NCI-H526 (cell line): ENCODE data around the gene BMP2K.
"Not testable (repeated sequence)": the region's sequence is repeated elsewhere in the genome, so short reads cannot be mapped to it uniquely, and the experiment has no call there.

Experiments
- DNase-seq, 2 experiments: peaks; one replicate each; lab custom pipeline; 2025; lab: John Stamatoyannopoulos, UW

BMP2K gene

DNA sequence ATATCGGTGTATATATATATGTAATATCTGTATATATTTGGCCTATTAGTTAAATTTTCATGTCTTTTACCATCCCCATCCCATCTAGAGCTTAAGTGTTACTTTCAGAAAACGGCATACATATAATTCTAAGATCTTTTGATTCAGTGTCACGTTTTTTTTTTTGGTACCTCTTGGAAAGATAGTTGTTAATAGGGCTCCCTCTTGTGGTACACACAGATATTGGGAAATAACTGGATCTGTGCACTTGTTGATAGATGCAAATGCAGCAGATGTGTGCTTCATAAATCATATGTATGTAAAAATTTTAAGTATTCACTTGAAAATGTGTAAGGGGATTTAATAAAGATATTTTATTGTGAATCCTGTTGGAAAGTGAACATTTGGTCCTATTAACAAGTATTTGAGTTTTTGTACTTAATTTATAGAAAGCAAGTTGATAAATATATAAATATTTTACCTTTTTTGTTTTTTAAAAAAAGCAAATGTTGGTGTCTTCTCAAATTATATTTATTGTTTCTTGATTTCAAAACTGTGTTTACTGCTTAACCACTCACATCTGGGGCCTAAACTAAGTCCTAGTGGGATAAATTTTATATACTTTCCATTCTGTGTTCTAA is 88.4 kb downstream of the BMP2K start:
- peak; percentile 48 to 73 for DNase-seq

DNA sequence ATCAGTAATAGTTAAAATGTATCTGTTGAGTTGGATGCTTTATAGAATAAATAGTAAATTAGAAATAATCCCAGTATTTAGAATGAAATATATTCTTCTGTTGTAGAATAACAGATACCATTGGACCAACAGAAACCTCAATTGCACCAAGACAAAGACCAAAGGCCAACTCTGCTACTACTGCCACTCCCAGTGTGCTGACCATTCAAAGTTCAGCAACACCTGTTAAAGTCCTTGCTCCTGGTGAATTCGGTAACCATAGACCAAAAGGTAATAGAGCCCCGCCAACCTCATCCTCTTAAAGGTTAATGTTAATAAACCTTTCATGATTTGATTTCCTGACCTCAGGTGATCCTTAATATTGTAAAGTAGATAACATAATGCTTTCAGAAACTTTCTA is 89.3 kb downstream of the BMP2K start:
- DNase-seq: no peak

DNA sequence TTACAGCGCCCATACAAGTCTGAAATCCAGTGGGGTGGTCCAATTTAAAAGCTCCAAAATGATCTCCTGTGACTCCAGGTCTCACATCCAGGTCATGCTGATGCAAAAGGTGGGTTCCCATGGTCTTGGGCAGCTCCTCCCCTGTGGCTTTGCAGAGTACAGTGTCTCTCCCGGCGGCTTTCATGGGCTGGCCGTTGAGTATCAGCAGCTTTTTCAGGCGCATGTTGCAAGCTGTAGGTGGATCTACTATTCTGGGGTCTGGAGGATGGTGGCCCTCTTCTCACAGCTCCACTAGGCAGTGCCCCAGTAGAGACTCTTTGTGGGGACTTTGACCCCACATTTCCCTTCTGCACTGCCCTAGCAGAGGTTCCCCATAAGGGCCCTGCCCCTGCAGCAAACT is 92.6 kb downstream of the BMP2K start:
- not testable (repeated sequence) for DNase-seq

DNA sequence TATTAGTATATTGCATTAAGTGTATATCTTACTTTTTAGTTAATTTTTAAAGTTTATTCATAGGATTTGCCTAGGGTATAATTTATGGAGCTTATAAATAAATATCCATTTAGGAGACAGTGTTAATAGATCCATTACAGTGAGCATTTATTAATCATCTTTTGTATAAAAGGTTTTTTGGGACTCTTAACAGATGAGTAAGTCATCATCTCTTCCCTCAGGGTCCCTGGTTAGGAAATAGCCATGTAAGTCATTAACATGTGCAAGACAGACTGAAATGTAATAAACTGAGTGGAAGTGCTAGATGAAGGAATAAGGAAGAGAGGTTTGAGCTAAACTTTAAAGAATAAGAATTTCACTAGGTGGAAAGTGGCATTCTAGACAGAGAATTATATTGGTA is 93.9 kb downstream of the BMP2K start:
- DNase-seq: no peak

DNA sequence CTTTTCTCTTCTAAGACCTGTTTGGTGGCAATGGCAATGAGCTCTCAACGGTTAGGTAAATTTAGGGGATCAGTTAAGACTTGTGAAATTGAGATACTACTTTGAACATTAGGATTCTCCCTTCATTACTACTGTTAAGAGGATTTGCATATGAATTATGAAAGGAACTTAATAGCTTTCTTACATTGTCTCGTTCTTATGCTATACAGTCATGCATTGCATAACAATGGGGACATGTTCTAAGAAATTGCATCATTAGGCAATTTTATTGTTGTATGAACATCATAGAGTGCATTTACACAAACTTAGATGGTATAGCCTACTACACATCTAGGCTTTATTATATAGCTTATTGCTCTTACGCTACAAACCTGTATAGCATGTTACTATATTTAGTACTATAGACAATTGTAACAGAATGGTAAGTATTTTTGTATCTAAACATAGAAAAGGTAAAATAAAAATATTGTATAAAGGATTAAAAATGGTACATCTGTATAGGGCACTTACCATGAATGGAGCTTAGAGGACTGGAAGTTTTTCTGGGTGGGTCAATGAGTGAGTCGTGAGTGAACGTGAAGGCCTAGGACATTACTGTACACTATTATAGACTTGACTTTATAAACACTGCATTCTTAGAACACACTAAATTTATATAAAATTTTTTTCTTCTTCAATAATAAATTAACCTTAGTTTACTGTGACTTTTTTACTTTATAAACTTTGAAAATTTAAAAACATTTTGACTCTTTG is 100.6 kb downstream of the BMP2K start:
- no peak for DNase-seq

DNA sequence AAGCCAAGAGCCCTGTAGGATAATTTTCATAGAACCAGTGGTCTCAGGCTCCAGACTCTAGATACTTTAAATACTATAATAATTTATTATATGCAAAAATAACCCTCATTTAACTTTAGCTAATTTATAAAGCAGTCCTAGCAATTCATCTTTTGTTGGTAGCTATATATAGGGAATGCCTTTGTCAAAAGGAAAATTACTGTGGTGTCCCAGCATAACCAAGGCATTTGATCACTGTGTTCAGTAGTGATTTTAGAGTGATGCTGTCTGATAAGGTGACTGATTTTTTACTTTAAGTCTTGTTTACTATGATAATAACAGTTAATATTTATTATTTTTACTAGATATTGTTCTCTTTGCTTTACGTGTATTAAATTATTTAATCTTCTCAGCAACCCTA is 101.9 kb downstream of the BMP2K start:
- DNase-seq: no peak

DNA sequence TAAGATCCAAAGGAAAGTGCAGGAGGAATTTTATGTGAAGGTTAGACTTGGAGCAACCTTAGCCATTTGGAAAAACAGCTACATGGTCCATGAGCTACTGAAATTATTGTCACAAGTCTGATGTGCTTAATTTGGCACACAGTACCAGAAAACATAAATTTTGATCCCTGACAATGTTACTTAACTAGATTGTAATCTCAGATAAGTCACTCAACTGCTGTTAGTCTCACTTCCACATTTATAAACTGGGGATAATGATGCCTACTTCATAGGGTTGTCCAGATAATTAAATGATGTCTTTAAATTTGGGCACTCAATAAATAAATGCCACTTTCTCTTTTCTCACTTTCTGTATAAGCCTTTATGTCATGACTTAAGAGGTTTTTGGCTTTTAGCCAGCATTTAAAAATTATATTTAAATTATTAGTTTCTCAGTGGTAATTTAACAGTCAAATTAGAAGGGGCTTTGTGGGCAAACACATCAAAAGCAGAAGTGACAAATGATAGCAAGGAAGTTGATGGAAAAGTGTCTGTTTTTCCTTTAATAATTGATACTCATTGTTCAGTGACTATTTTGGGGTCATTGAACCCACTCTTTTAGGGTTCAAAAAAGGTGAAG is 104.8 kb downstream of the BMP2K start:
- peak in 1 of 2 experiments; percentile 28 for DNase-seq

DNA sequence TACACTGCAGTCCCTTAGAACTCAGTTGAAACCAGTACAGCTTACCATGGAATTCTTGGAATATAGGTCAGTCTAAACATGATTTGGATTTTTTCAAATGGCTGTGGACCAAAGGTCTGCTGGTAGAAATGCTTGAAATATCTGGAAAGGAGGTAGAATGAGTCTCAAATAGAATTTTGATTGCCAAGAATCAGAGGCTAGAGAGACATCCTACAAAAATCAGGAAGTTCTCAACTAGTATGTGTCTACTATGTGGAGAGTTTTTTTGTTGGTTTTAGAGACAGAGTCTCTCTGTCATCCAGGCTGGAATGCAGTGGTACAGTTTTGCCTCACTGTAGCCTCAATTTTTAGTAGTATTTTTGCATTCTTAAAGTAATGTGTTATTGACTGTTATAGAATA is 109.4 kb downstream of the BMP2K start:
- no peak for DNase-seq

DNA sequence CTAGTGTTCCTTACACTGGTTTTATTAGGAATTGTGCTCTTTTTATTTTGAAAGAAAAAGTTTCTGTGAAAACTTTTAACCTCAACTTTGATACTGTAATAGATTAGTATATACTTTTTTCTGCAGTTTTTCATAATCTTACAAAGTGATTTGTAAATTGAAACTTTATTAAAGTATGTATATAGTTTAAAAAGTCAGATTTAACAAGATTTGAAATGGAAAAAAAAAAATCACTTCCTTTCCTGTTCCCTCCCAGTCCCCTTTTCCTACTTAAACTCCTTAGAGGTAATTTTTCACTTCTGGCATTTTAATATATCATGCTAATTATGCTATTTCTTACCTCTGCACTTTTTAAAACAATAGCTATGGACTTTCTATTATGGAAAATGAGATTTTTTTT is 113.8 kb downstream of the BMP2K start:
- no peak for DNase-seq

DNA sequence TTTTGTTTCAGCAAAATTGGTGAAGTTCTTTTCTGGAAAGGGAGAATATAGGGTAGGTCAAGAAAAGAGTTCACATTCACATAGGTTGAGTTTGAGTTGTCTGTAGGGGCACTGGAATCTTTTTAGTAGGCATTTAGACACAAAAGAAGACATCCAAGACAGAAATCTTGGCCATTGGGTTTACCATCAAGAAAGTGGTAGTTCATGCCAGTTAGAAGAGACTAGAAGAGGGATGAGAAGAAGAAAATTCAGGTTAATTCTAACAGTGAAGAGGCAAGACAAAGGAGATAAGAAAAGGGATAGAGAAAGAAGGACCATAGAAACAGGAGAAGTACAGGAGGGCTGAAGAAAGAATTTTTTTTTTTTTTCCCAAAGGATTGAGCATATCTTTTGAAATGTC is 123.2 kb downstream of the BMP2K start:
- DNase-seq: no peak

DNA sequence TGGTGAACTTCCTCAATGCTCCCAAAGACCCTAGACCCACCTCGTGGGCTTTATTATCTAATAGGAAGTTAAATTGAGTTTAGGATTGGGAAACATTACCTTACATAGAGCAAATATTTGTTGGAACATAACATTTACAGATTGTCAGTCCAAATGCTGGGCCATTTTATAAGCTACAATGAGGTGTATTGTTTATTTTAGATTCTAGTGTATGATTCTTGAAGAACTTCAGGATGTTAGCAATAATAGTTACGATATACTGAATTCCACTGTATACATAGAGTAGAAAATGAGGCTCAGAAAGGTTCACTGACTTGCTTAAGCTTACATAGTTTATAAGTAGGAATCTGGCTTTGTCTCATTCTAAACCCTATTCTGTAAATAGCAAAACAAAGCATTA is 125.7 kb downstream of the BMP2K start:
- no peak for DNase-seq

DNA sequence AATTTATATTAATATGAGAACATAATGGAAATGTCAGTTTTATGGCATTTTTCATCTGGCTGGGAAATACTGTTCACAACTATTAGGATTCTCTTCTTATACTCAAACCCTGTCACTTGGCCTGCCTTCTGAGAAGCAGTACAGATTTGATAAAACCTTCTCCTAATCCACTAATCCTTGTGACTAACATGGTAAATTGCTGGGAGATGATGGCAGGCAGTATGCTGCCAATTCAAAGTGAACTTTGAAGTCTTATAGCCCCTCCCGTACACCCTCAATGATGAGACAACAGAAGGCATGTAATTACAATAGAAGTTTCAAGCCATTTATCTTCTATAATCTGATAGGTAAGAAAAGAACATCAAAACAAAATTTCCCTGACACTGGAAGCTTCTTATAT is 126.1 kb downstream of the BMP2K start:
- DNase-seq: no peak

DNA sequence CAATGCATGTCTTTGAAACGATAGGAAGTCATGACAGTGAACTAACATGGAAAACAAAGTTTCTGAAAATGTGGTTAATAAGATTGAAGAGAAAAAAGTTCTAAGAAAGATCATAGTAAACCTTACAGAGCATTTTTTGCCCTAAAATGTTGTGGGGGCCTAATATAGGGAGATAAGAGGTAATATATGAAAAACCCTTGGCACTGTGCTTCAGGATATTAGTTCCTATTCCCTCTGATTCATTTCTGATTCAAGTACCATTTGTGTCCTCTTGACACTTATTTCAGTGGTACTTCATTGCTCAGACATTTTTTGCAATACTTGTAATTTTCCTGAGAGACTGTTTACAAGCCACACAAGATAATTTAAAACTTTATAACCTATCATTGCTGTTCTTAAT is 128.0 kb downstream of the BMP2K start:
- DNase-seq: no peak

DNA sequence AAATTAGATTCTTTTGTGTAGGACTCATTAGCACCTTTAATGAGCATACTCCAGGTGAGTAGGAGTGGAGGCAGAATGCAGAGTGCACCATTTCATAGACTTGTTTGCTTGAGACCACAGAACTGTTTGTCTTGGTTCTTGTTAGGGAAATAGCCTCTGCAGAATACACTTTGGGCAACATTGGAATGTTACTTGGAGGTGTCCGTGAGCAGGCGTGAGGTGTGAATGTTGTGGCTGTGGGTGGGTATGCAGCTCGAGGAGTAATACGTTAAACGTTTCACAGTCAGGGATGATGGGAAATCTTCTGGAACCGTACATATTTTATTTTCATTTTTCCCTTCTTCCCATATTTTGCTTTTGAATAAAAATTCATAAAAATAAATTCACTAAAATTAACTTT is 131.5 kb downstream of the BMP2K start:
- no peak for DNase-seq

DNA sequence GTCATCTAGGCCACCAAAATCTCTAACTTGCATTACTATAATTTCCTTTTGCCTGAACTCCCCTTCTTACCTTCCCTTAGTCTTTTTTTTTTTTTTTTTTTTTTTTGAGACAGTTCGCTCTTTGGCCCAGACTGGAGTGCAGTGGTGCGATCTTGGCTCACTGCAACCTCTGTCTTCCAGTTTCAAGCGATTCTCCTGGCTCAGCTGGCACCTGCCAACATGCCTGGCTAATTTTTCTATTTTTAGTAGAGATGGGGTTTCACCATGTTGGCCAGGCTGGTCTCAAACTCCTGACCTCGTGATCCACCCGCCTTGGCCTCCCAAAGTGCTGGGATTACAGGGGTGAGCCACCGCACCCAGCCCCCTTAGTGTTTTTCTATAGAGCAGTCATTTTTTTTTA is 132.8 kb downstream of the BMP2K start:
- DNase-seq: not testable (repeated sequence)

DNA sequence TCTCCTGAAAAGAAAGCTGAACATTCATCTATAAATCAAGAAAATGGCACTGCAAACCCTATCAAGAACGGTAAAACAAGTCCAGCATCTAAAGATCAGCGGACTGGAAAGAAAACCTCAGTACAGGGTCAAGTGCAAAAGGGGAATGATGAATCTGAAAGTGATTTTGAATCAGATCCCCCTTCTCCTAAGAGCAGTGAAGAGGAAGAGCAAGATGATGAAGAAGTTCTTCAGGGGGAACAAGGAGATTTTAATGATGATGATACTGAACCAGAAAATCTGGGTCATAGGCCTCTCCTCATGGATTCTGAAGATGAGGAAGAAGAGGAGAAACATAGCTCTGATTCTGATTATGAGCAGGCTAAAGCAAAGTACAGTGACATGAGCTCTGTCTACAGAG is 134.5 kb downstream of the BMP2K start:
- DNase-seq: no peak

DNA sequence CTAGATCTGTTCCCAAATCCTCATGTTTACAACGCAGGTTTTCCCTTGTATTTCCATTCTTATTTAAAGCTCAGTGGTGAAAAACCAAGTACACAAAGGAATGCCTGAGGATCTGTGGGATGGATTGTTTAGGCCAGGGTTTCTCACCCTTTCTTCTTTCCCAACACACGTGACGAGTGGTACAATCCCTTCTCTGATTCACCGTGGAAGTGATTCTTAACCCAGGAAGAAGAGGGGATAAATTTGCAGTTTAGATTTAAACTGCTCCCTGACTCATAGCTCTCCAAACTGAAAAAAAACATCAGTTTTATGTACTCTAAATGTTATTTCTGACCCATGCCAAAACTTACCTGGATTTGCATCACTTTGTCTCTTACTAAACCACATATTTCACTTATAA is 146.1 kb downstream of the BMP2K start:
- DNase-seq: no peak

DNA sequence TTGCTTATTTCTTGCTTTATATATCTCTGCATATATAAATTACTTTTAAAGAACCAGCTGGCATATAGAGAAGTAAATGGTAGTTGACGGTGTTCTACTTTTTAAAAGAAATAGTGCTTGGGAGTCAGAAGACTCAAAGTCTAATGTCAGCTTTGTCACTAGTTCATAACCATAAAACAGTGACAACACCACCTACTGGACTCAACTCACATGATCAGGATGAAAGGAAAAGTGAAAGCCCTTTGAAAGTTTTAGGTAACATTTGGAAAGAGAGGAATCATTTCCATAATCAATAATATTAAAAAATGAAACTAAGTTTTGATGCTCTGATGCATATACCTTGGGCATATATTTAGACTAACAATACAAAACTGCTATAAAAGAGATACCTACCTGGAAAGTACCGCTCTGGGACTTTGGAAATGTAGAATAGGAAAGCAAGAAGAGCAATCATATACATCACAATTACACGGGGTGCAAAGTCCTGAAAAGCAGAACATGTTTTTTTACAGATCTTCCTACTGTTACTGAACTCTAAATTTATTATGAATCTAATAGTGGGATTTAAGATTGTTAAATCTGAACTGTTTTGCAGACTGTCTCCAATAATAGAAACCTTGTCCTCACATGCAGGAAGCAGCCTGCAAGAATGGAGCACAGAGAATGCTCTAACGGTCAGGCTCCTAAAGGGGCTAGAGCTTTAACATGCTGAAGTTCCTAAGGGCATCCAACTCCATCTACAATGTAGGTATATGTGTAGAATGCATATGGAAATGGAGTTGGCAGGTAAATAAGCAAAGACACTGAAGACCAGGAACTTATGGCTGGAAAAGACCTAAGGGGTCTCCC is 147.5 kb downstream of the BMP2K start:
- no peak for DNase-seq

DNA sequence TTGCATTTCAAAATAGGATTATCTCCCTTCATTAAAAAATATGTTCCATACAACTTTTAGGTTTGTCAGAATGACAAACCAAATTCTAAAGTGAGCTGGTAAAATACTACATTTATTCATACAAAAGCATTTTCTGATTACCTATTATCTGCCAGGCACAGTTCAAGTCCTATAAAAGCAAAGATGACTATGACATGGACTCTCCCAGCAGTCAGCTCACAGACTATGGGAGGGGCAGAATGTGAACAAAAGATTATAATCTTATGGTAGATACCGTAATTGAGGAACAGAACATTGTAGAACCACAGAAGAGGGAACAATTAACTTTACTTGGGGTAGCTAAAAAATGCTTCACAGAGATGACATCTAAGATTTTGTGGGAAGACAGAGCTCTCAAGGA is 150.7 kb downstream of the BMP2K start:
- DNase-seq: no peak

DNA sequence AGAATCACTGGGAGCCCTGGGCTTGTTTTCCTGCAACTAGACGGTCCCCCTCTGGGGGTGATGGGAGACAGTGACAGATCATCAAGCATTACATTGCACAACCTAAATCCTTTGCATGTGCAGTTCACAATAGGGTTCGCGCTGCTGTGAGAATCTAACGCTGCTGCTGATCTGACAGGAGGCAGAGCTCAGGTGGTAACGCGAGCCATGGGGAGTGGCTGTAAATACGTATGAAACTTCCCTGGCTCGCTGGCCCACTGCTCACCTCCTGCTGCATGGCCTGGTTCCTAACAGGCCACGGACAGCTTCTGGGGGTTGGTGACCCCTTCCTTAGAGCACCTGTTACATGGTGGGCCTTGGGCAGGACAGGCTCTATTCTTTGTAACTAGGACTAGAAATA is 152.7 kb downstream of the BMP2K start:
- DNase-seq: no peak

DNA sequence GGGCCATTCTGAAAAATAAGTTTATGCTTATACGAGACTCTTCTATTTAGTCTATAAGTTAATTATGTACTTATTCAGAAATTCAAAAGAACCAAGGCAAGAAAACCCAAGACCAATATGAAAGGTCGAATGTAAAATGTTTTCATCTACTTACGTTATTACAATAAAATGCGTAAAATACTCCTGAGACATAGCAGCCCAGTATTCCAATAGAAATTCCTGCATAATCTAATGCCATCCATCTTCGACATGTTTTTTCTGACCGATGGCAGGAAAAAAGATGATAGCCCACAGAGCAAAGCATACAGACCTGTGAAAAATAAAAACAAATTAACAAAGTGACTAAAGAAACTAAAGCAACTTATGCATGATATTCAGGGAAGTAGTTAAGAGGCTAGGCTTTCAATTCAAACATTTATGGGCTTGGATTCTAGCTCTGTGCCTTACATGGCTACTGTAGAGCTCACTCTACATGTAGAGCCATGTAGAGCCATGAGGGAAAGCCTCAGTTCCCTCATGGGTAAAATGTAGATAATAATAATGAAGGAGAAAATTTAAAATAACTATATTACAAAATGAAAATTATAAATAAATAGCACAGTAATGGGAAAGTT is 154.0 kb downstream of the BMP2K start:
- DNase-seq: no peak

DNA sequence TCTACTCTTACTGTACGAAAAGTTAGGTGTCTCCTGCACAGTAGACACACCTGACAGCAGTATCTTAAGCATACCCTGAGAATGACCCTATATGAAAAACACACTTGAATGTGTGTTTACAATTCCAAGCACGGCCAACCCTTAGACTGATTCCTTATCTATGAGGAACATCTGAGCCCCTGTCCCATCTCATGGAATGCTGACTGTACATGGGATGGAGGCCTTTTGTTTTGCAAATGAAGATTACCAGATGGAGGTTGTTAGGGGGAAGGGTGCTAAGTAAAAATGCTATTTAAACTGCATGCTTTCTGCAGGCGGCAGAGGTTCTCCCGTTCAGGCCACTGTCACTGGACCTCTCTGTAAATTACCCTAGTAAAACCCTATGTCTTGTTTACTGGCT is 160.8 kb downstream of the BMP2K start:
- DNase-seq: peak in 1 of 2 experiments; percentile 13
